OCI-LY7 (cell line): Measurements from ENCODE around the gene AIFM3. TPM values are rescaled to one million over a fixed set of nuclear protein-coding genes. Genes with fewer than 3 reads are reported as not detected.
A peak's percentile ranks its signal among the peaks of the same experiment; 100 is the strongest.

Experiments used
- BruUV-seq: library from RNA; stranded (reverse); fragments of 400-500 nt; replicated peaks from 2 replicates; lab custom pipeline; 2021; lab: Mats Ljungman, UMichigan
- CTCF ChIA-PET: fragments of 300-600 bp; sonication (Branson Sonifier 250); formaldehyde crosslinking; loops from one replicate; lab custom pipeline; 2022; ENCODE audit warnings: antibody characterized with exemption; ENCODE audit not compliant: unreplicated experiment; lab: Charles Lee
- POLR2A ChIA-PET: fragments of 300-600 bp; sonication (Branson Sonifier 250); formaldehyde crosslinking; loops from one replicate; lab custom pipeline; 2022; ENCODE audit warnings: antibody characterized with exemption; lab: Charles Lee
- DNase-seq: peaks from one replicate; pipeline ENCODE4 v3.0.0-alpha.2; 2015; ENCODE audit warnings: low spot score
- H2AFZ ChIP-seq: fragments of 200-600 bp; sonication (generic), shearing (Covaris generic); 2 replicates; pipeline ENCODE4 v1.6.1; 2014; ENCODE audit warnings: mild to moderate bottlenecking, antibody characterized with exemption, low read length, moderate library complexity
- H3K27ac ChIP-seq: fragments of 200-600 bp; sonication (generic); 2 replicates; pipeline ENCODE4 v1.5.1; 2014; ENCODE audit warnings: mixed run types, low read depth, mild to moderate bottlenecking, moderate library complexity, low read length, inconsistent platforms; ENCODE audit not compliant: poor library complexity, severe bottlenecking
- H3K36me3 ChIP-seq: fragments of 200-600 bp; sonication (generic); 2 replicates; pipeline ENCODE4 v1.6.1; 2014; ENCODE audit warnings: mild to moderate bottlenecking, antibody characterized with exemption, low read length, moderate library complexity, mixed read lengths; ENCODE audit not compliant: insufficient read depth
- H3K4me1 ChIP-seq: fragments of 200-600 bp; sonication (generic); 2 replicates; pipeline ENCODE4 v1.5.1; 2014; ENCODE audit warnings: mild to moderate bottlenecking, low read length; ENCODE audit not compliant: insufficient read depth, poor library complexity, severe bottlenecking
- H3K4me2 ChIP-seq: fragments of 200-600 bp; sonication (generic); 2 replicates; pipeline ENCODE4 v1.6.1; 2014; ENCODE audit warnings: mild to moderate bottlenecking, low read length
- H3K4me3 ChIP-seq: fragments of 200-600 bp; sonication (generic); 2 replicates; pipeline ENCODE4 v1.5.1; 2014; ENCODE audit warnings: mild to moderate bottlenecking, low read depth, low read length; ENCODE audit not compliant: poor library complexity, severe bottlenecking
- H3K79me2 ChIP-seq: fragments of 200-600 bp; sonication (generic); 2 replicates; pipeline ENCODE4 v1.6.1; 2016; ENCODE audit warnings: low read depth, mild to moderate bottlenecking, low read length, moderate library complexity, mixed read lengths; ENCODE audit not compliant: insufficient read depth
- H3K9me2 ChIP-seq: fragments of 200-600 bp; sonication (generic); 2 replicates; pipeline ENCODE4 v1.6.1; 2016; ENCODE audit warnings: mild to moderate bottlenecking, low read length, mixed read lengths; ENCODE audit not compliant: insufficient read depth
- H3K9me3 ChIP-seq: fragments of 200-600 bp; sonication (generic); 2 replicates; pipeline ENCODE4 v1.6.1; 2014; ENCODE audit warnings: mild to moderate bottlenecking, mixed run types, low read length, mixed read lengths
- H4K20me1 ChIP-seq: fragments of 200-600 bp; sonication (generic); 2 replicates; pipeline ENCODE4 v1.6.1; 2014; ENCODE audit warnings: mild to moderate bottlenecking, antibody characterized with exemption, low read length, moderate library complexity, mixed read lengths; ENCODE audit not compliant: insufficient read depth
- EZH2phosphoT487 ChIP-seq: fragments of 200-600 bp; sonication (generic); IDR thresholded peaks from 2 replicates; pipeline ENCODE4 v1.6.1; 2018; ENCODE audit warnings: low read depth, borderline replicate concordance, mild to moderate bottlenecking, mixed run types, antibody characterized with exemption, low read length, moderate library complexity, mixed read lengths
- intact Hi-C: fragments of 100-400 bp; cut with micrococcal nuclease; formaldehyde crosslinking; loops from one replicate; pipeline ENCODE4 v1.10.0; 2022; ENCODE audit not compliant: unreplicated experiment
- total RNA-seq, 2 experiments: library from RNA; depleted of rRNA in 1 of 2; stranded (reverse); fragments of >200 nt in 1 of 2; shearing (Covaris generic) in 1 of 2; gene quantifications; 2 replicates each; pipeline ENCODE4 v1.2.3, GENCODE V29; 2014 to 2022
- TF ChIP-seq, protein P1 (sequence below): fragments of 200-600 bp; sonication (generic); conservative IDR thresholded peaks from 2 replicates; pipeline ENCODE4 v1.5.1; 2014; ENCODE audit warnings: mild to moderate bottlenecking, antibody characterized with exemption, low read length, moderate library complexity, mixed read lengths

AIFM3 gene
- total RNA-seq, 2 experiments from 2014 or later = 0.47 TPM; not detected in 1

DNA sequence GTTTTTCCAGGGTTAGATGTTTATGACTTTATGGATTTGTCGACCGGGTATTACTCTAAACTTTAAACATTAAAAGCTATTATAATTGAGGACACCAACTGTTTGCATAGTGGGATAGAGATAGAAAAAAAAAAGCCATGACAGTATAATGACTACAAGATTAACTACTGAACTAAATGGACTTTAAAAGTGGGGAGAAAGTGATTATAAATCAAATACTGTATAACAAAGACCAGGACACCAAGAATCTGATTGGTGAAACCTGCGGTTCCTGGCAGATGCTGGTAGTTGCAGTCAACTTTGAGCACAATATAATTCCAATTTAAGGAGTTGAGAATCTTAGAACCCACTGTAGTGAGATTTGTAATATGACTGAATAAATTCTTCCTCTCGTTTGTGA is 47.3 kb upstream of the AIFM3 start:
- no peak overlapping the region for H2AFZ ChIP-seq
- H3K79me2 ChIP-seq = peaks cover 74% of the 10 kb centered on the region
- peaks cover 37% of the 10 kb centered on the region for H3K36me3 ChIP-seq
- no peaks in the 10 kb centered on the region for H3K9me3 ChIP-seq
- no peak overlapping the region for H3K27ac ChIP-seq
- intact Hi-C loops = loop anchor here (5.0 to 10.0 kb wide), 2 partner anchors 65 to 948 kb away; partner anchors contain the start of genes LZTR1 and MAPK1
- peaks cover 34% of the 10 kb centered on the region for H3K4me1 ChIP-seq
- peak overlapping the region; percentile 75 for H3K4me2 ChIP-seq
- no peaks in the 10 kb centered on the region for H3K9me2 ChIP-seq
- peaks cover 31% of the 10 kb centered on the region for H4K20me1 ChIP-seq
- POLR2A ChIA-PET = interaction anchor here (0.7 kb wide), 2 partner anchors 49 to 66 kb away, joined by 3 read pairs; no protein-coding TSS in a partner anchor
- H3K4me3 ChIP-seq = peak overlapping the region; percentile 97
- CTCF ChIA-PET = no interaction called here
- no peak for DNase-seq
- TF ChIP-seq, protein P1, sequence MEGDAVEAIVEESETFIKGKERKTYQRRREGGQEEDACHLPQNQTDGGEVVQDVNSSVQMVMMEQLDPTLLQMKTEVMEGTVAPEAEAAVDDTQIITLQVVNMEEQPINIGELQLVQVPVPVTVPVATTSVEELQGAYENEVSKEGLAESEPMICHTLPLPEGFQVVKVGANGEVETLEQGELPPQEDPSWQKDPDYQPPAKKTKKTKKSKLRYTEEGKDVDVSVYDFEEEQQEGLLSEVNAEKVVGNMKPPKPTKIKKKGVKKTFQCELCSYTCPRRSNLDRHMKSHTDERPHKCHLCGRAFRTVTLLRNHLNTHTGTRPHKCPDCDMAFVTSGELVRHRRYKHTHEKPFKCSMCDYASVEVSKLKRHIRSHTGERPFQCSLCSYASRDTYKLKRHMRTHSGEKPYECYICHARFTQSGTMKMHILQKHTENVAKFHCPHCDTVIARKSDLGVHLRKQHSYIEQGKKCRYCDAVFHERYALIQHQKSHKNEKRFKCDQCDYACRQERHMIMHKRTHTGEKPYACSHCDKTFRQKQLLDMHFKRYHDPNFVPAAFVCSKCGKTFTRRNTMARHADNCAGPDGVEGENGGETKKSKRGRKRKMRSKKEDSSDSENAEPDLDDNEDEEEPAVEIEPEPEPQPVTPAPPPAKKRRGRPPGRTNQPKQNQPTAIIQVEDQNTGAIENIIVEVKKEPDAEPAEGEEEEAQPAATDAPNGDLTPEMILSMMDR = no peak
- TF ChIP-seq EZH2phosphoT487 = no peak
- BruUV-seq = TSS peak; percentile 72

DNA sequence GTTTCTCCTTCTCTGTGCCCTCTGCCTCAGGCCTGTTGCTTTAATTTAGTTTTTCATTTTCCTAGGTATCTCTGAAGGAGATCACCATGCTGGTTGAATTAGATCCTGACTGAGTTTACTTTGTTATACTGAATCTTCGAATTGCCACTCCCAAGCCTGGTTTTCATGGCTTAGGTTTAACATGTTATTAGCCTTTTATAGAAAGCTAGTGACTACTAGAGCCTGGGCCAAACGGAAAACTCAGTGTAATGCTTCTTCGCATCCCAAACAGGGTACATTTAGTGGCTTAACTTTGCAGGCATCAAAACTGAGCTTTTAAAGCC is 46.2 kb upstream of the AIFM3 start:
- DNase-seq = no peak
- CTCF ChIA-PET = interaction anchor here (0.6 kb wide), 1 partner anchor 35 kb away, joined by 3 read pairs; no protein-coding TSS in a partner anchor
- POLR2A ChIA-PET = interaction anchor here (0.5 to 1.4 kb wide), 4 partner anchors 17 to 55 kb away, joined by 3 to 8 read pairs (median 4); no protein-coding TSS in a partner anchor
- BruUV-seq = no TSS peak
- peak overlapping the region; percentile 97 for H3K4me3 ChIP-seq
- peaks cover 46% of the 10 kb centered on the region for H3K36me3 ChIP-seq
- peak overlapping the region; percentile 4 for H3K27ac ChIP-seq
- no peak overlapping the region for H2AFZ ChIP-seq
- H3K4me2 ChIP-seq = peak overlapping the region; percentile 75
- no peaks in the 10 kb centered on the region for H3K9me2 ChIP-seq
- peaks cover 45% of the 10 kb centered on the region for H3K4me1 ChIP-seq
- H3K9me3 ChIP-seq = no peaks in the 10 kb centered on the region
- H3K79me2 ChIP-seq = peaks cover 85% of the 10 kb centered on the region
- no peak for TF ChIP-seq EZH2phosphoT487
- TF ChIP-seq, protein P1 = no peak
- intact Hi-C loops = loop anchor here (5.0 kb wide), 1 partner anchor 946 kb away; the partner anchor contains the start of gene MAPK1
- peaks cover 39% of the 10 kb centered on the region for H4K20me1 ChIP-seq

DNA sequence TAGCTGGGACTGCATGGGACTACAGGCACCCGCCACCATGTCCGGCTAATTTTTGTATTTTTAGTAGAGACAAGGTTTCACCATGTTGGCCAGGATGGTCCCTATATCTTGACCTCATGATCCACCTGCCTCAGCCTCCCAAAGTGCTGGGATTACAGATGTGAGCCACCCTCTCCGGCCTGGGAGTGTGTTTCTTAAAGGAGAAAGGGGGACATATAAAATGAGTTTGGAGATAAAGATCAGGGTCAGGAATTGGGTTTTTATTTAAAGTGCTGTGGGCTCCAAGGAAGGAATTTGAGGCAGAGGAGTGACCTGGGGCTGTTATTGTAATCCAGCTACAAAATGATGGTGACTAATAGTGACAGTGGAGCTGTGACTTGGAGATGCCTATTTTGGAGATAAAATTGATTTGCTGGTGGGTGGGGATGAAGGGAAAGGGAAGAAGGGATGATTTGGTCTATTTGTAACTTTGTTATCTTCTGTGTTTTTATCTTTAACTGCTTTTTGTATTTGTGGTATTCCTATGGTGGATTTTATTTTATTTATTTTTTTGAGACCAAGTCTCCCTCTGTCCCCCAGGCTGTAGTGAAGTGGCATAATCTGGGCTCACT is 44.8 kb upstream of the AIFM3 start:
- intact Hi-C loops = loop anchor here (5.0 kb wide), 1 partner anchor 945 kb away; the partner anchor contains the start of gene MAPK1
- Histone ChIP-seq H3K4me2 (peak overlapping the region; percentile 67), H3K9me2 (no peaks in the 10 kb centered on the region), H2AFZ (no peak overlapping the region), H3K4me3 (peak overlapping the region; percentile 97), H3K36me3 (peaks cover 49% of the 10 kb centered on the region), H3K27ac (no peak overlapping the region), H4K20me1 (peaks cover 47% of the 10 kb centered on the region), H3K79me2 (peaks cover 99% of the 10 kb centered on the region), H3K4me1 (peaks cover 47% of the 10 kb centered on the region), H3K9me3 (no peaks in the 10 kb centered on the region)
- ChIA-PET POLR2A (interaction anchor here (0.8 to 1.3 kb wide), 2 partner anchors 9 to 80 kb away, joined by 3 to 4 read pairs; partner anchors contain the start of gene THAP7), CTCF (no interaction called here)
- BruUV-seq = no TSS peak
- DNase-seq = no peak
- no peak for TF ChIP-seq EZH2phosphoT487
- TF ChIP-seq, protein P1 = no peak
